CD4-positive, alpha-beta T cell treated with Interleukin-4 for 1 hour (primary cell): ENCODE results near the gene SAP25.
"Not testable (repeated sequence)": the region's sequence is repeated elsewhere in the genome, so short reads cannot be mapped to it uniquely, and the experiment has no call there.

Source experiments
- DNase-seq, 2 donors: peaks; one replicate each; pipeline ENCODE4 v3.0.0-alpha.2; 2020 to 2022

The SAP25 gene

GRCh38 chr7:100559127-100559526, 14.6 kb downstream of the SAP25 start:
- no peak for DNase-seq

GRCh38 chr7:100556541-100556940, 17.2 kb downstream of the SAP25 start:
- no peak for DNase-seq

GRCh38 chr7:100555701-100556100, 18.0 kb downstream of the SAP25 start:
- DNase-seq = no peak

- no peak for DNase-seq
Observed at GRCh38 chr7:100553032-100553431, 20.7 kb downstream of the SAP25 start.

- no peak for DNase-seq
Observed at GRCh38 chr7:100552532-100552931, 21.2 kb downstream of the SAP25 start.

- DNase-seq = not testable (repeated sequence)
Observed at GRCh38 chr7:100548446-100548845, 25.3 kb downstream of the SAP25 start.

- peak in 1 of 2 donors; percentile 15 for DNase-seq
Observed at GRCh38 chr7:100547872-100548271, 25.8 kb downstream of the SAP25 start.

GRCh38 chr7:100546926-100547800, 26.5 kb downstream of the SAP25 start:
- DNase-seq = no peak

- peak in 1 of 2 donors; percentile 74 for DNase-seq
Observed at GRCh38 chr7:100546129-100546925, 27.4 kb downstream of the SAP25 start.

GRCh38 chr7:100545360-100546128, 28.2 kb downstream of the SAP25 start:
- DNase-seq = peak; percentile 17 to 39

GRCh38 chr7:100544967-100545359, 28.7 kb downstream of the SAP25 start:
- DNase-seq = no peak

- no peak for DNase-seq
Observed at GRCh38 chr7:100544386-100544785, 29.3 kb downstream of the SAP25 start.

- no peak for DNase-seq
Observed at GRCh38 chr7:100543586-100543985, 30.1 kb downstream of the SAP25 start.

GRCh38 chr7:100541309-100541708, 32.4 kb downstream of the SAP25 start:
- not testable (repeated sequence) for DNase-seq

GRCh38 chr7:100540073-100540723, 33.5 kb downstream of the SAP25 start:
- DNase-seq = peak in 1 of 2 donors; percentile 18

- no peak for DNase-seq
Observed at GRCh38 chr7:100539436-100540006, 34.2 kb downstream of the SAP25 start.

- peak; percentile 100 for DNase-seq
Observed at GRCh38 chr7:100538654-100539435, 34.9 kb downstream of the SAP25 start, which contains the start of gene AGFG2. Gene AGFG2 (plus strand): TSS chr7:100539203. CDS start chr7:100539347, 144 bp downstream.

GRCh38 chr7:100538348-100538653, 35.4 kb downstream of the SAP25 start:
- DNase-seq = no peak

- DNase-seq = not testable (repeated sequence)
Observed at GRCh38 chr7:100536695-100537094, 37.0 kb downstream of the SAP25 start.

GRCh38 chr7:100535982-100536381, 37.7 kb downstream of the SAP25 start:
- not testable (repeated sequence) for DNase-seq
